GM21576 (cell line): ENCODE data around the gene AIDA.
"Not testable (repeated sequence)": the region's sequence is repeated elsewhere in the genome, so short reads cannot be mapped to it uniquely, and the experiment has no call there.

Experiments
- ATAC-seq: cut with Tn5 transposase; IDR thresholded peaks from one replicate; pipeline ENCODE4 v1.9.1; 2021; ENCODE audit warnings: mild to moderate bottlenecking, moderate library complexity; ENCODE audit not compliant: unreplicated experiment

AIDA gene

DNA sequence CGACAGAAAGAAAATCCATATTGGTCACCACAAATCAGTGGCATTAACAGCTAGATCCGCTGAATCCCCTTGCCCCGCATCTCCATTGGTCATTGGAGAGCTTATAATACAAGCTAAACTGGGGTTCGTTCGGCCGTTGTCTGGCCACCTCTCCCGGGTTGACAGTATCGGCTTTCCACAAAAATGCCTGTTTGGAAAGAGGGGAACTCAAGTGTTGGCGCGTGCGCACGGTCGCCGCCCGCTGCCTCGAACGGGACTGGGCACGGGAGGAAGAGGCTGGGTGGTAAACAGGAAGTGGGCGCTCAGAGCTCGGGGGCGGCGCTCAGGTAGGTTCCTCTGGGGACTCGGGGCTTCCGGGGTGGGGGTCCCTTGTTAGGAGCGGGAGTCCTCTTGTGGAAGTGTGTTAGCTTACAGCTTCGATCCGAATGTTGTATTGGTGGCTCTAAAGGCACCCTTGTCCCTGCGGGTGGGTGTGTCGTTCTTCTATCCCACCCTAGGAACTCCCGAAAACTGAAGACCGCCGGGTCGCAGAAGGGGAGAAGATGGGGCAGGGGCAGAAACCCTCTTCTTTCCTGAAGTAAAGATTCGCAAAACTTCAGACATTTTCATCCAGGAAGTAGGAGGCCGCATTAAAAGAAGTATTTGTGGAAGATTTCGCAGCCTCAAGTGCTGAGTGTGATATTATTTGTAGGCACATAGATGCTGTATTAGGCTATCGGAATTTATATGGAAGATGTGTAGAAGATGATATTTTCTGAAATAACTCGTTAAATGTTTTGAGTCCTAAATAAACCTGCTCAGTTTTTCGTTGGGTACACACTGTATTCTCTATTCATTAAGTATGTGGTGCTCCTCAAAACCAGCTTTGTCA, 1.0 kb upstream of the AIDA start:
- peak; percentile 67 for ATAC-seq

DNA sequence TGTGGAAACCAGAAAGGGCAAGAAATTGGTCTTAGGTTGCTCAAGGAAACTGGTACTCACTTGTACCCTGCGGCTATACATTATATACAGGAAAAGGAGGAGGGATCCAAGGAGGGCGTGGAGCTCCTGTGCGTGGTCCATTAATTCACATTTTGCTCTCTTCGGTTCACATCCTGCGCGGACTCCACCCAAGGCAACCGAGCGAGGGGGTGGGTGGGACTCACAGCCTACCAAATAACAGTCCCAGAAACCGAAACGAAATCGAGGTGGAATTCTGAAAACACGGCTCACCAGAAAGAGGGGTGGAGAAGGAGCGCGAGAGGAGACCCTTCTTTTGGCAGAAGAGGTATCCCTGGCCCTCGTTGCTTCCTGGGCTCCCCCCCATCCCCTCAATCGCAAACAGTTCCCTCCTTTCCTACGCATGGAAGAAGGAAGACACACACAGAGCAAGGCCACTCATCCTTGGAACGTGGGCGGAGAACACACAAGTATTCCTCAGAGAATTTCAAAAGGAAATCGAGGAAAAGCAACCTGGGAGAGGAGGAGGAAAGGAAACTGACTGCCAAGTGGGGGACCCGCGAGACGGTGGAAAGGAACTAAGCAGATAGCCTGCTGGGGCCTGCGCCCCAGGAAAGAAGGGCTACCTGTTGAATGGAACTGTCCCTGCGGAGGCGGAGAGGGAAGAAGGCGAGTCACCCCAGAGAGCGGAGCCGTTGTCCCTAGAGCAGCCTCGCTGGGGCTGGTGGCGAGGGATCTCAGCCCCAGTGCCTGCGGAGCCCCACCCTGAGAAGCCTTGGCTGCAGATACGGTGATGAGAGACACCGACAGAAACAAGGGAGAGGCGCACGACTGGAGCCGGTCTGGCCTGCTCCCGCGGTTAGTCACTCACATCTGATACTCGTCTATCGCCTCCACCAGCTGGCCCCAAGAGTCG, 705 bp downstream of the AIDA start:
- peak; percentile 32 for ATAC-seq

DNA sequence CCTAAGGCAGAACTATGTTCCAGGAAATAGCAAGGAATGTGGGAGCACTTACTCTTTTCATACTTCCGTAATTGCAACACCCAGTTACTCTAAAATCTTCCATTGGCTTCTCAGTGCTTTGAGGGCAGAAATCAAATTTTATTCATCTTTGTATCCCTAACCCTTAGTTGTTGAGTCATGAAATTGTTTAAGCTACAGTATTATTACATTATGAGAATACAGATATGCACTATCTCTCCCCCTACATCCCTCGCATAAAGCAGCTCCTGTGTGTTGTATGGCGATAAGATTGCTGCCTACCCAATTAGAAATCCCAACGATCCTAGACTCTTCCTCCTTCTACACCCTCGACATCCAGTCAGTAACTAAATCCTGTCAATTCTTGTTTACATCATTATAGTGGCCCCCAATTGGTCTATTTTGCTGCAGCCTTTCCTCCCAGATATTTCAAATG, 2.6 kb downstream of the AIDA start:
- no peak for ATAC-seq

- no peak for ATAC-seq
Measured at GRCh38 chr1:222706815-222707214, 5.5 kb downstream of the AIDA start.

- no peak for ATAC-seq
Measured at GRCh38 chr1:222704260-222704659, 8.0 kb downstream of the AIDA start.

- ATAC-seq, result no peak
Measured at GRCh38 chr1:222702210-222702609, 10.1 kb downstream of the AIDA start.

DNA sequence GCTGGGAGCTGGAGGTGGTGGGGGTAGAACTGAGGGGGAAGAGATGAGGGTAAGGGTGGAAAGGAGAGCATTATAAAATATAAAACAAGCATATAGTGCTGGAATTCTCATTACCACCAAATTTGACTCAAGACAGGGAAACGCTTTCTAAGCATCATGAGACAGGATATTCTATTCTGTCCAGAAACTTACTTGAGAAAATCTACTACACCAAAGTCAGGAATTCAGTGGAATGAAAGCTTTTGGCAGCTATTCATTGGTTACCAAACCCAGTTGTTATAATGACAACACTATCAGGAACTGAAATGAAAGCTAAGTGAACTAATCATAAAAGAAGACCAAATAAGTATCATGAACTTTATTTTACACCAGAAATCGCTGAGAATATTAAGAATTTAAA, 14.5 kb downstream of the AIDA start:
- no peak for ATAC-seq

DNA sequence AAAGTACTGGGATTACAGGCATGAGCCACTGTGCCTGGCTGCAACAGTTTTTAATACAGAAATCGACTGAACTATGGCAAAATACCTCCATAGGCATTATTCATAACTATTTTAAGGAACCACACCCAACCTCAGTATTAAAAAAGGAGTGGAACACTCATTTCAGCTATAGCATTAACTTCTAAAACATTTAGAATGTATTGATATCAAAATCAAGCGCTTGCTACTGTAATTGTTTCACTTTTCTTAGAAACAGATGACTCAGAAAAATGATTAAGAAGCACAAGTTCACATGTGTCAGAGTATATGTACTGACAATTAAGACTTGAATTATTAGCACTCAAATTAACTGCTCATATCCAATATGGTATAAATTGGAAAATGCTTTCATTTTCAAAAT, 15.1 kb downstream of the AIDA start:
- ATAC-seq, result no peak

DNA sequence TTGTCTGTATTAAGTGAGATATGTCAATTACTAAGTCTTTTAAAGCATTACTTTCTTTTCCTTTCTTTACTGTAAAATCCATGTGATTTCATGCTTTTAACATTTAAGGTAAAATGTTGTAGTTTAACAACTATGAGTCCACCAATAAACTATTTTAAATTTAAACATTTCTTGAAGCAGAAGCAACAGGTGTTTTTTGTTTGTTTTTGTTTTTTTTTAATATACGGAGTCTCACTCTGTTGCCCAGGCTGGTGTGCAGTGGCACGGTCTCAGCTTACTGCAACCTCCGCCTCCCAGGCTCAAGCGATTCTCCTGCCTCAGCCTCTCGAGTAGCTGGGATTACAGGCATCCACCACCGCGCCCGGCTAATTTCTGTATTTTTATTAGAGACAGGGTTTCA, 15.6 kb downstream of the AIDA start:
- no peak for ATAC-seq

DNA sequence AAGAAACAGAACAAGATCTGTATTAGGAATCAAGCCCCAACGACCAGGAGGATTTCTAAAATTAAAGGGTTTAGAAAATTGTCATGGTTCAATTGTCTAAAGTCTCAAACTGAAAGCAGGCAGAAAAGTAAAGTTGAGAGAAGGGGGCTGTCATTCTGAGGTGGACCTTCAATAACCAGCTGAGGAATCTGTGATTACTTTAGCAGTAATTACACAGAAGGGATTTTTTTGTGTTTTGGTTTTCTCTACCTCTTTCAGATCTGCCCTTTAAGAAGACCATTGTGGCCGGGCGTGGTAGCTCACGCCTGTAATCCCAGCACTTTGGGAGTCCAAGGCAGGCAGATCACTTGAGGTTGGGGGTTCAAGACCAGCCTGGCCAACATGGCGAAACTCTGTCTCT, 17.4 kb downstream of the AIDA start:
- ATAC-seq, result no peak

- ATAC-seq, result no peak
Measured at GRCh38 chr1:222691016-222691415, 21.3 kb downstream of the AIDA start.

- no peak for ATAC-seq
Measured at GRCh38 chr1:222680080-222680479, 32.2 kb downstream of the AIDA start.

DNA sequence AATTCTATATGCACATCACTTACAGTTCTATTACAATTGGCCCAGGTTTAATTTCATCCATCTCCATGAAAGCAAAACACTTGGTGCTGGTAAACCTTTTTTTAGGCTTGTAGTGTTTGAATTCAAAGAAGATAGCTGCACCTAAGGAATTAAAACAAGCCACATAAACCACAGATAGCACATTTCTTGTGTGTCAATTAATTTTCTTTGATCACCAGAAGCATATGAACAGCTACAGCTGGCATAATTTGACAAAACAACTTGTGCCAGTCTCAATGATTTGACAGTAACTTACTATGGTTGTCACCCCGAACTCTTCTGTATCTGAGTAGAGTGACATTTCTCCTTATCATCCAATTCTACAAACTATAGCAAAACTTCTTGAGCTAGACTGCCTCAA, 42.2 kb downstream of the AIDA start:
- no peak for ATAC-seq

GRCh38 chr1:222669107-222669506, 43.2 kb downstream of the AIDA start:
- not testable (repeated sequence) for ATAC-seq

DNA sequence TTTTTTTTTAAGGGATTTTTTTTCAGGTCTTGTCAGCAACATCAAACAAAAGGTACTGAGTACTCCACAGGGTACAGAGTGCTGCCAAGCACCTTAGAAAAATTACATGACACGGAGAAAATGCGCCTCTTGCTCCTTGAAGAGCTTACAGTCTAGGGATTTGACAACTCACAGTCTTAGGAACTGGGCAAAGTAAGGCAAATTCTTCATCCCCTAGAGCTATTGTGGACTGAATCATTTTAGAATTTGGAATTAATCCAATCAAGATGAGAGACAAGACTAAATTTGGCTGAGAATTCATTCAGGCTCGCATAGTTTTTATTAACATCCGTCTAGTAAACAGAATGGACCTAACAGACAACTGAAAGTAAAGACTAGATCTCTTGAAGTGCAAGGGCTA, 44.1 kb downstream of the AIDA start:
- not testable (repeated sequence) for ATAC-seq

- ATAC-seq, result no peak
Measured at GRCh38 chr1:222665964-222666363, 46.3 kb downstream of the AIDA start.

DNA sequence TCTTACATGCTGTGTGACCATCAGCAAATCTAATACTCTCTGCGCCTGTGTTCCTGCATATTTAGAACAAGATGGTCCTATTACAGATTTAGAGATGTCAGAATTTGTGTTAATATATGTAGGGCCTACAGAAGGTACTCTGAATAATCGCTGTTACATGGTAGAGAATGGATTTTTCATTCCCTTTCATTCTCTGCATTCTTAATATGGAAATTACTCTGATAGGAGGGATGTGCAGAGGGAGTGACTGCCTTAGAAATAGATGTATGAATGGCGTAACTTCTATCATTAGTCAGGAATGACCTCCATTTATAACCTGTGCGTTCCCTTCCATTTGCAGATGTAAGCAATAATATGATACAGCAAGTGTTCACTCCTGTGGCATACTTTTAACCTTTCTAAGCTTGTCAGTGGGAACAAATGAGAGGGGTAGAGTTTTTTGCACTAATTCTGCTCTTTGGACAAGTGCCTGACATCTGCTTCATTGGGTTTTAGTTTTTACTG, 48.8 kb downstream of the AIDA start:
- ATAC-seq, result no peak

- ATAC-seq, result no peak
Measured at GRCh38 chr1:222657899-222658298, 54.4 kb downstream of the AIDA start.

DNA sequence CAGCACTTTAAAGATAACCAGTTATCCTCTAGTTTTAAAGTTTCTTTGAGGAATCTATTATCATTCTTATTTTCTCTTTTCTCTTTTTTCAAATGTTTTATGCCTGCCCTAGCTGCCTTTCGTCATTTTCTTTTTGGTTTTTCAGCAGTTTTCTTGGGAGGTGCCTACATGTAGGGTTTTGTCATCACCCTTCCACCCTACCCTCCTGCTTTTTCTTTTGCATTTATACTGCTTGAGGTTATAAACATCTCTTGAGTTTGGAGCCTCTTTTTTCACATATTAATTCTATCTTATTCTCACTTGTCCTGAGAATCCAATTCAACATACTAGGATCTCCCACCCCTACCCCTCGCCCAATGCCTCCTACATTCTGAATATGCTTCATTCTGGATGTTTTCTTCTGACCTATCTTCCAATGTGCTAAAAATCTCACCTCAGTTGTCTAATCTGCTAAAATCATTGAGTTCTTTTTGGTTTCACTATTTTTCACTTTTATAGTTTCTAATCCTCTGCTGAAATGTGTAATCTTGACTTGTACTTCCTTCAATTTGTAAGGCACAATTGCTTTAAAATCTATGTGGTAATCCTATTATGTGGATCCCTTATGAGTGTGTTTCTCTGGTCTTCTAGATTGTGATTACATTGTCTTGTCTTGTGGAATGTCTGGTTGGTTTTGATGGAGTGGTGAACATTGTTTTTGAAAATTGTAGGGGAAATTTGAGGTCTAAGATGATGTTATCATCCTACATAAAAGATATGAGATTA, 55.7 kb downstream of the AIDA start:
- no peak for ATAC-seq

GRCh38 chr1:222654849-222655248, 57.4 kb downstream of the AIDA start:
- peak; percentile 96 for ATAC-seq
